Panc1 (cell line): ENCODE results near the gene NEGR1. TPM values are rescaled to one million over a fixed set of nuclear protein-coding genes. Genes with fewer than 3 reads are reported as not detected.

Source experiments
- ATAC-seq: fragments of 200-7000 bp; cut with Tn5 transposase; 2 replicates; pipeline ENCODE4 v1.9.1; 2020; ENCODE audit warnings: mild to moderate bottlenecking, moderate library complexity
- BruUV-seq: library from RNA; stranded (reverse); fragments of 400-500 nt; replicated peaks from 2 replicates; lab custom pipeline; 2021; lab: Mats Ljungman, UMichigan
- CTCF ChIA-PET: fragments of 300-600 bp; sonication (Branson Sonifier 250); formaldehyde crosslinking; loops from one replicate; lab custom pipeline; 2022; ENCODE audit warnings: antibody characterized with exemption; lab: Charles Lee
- POLR2A ChIA-PET: fragments of 300-600 bp; sonication (Branson Sonifier 250); formaldehyde crosslinking; loops from one replicate; lab custom pipeline; 2022; ENCODE audit warnings: antibody characterized with exemption; lab: Charles Lee
- DNase-seq: peaks from one replicate; pipeline ENCODE4 v3.0.0-alpha.2; 2010; ENCODE audit warnings: low read depth, low spot score
- H3K27ac ChIP-seq: 2 replicates; pipeline ENCODE4 v1.5.1; 2011; ENCODE audit warnings: mild to moderate bottlenecking, low read length, inconsistent platforms
- H3K27me3 ChIP-seq: fragments of 200-500 bp; sonication (Bioruptor generic); 2 replicates; pipeline ENCODE4 v1.6.0; 2014; ENCODE audit warnings: low read length, inconsistent platforms; ENCODE audit not compliant: control insufficient read depth, insufficient read depth
- H3K36me3 ChIP-seq: fragments of 200-500 bp; sonication (Bioruptor generic); 2 replicates; pipeline ENCODE4 v1.5.1; 2014; ENCODE audit warnings: inconsistent platforms, mild to moderate bottlenecking, low read length, moderate library complexity; ENCODE audit not compliant: control insufficient read depth, insufficient read depth
- H3K4me1 ChIP-seq: 2 replicates; pipeline ENCODE4 v1.5.1; 2011; ENCODE audit warnings: inconsistent platforms, mild to moderate bottlenecking, low read length, moderate library complexity; ENCODE audit not compliant: control insufficient read depth, insufficient read depth
- H3K4me3 ChIP-seq, 2 experiments: 2 replicates each; pipeline ENCODE4 v1.5.1; 2011 to 2012; ENCODE audit warnings: low read depth in 2 of 2, low read length in 2 of 2, mild to moderate bottlenecking in 2 of 2, inconsistent platforms in 1 of 2, moderate library complexity in 1 of 2
- H3K9me3 ChIP-seq: fragments of 200-500 bp; sonication (Bioruptor generic); 2 replicates; pipeline ENCODE4 v1.5.1; 2014; ENCODE audit warnings: low read depth, mild to moderate bottlenecking, inconsistent platforms, low read length, moderate library complexity; ENCODE audit not compliant: control insufficient read depth, insufficient read depth
- POLR2AphosphoS5 ChIP-seq: IDR thresholded peaks from 2 replicates; pipeline ENCODE4 v1.6.1; 2012; ENCODE audit warnings: mild to moderate bottlenecking, low read depth, low read length, moderate library complexity
- REST ChIP-seq, 2 experiments: IDR thresholded peaks; 2 replicates each; pipeline ENCODE4 v1.6.1; 2011 to 2012; ENCODE audit warnings: low read depth in 2 of 2, control low read depth in 1 of 2, low read length in 1 of 2, mild to moderate bottlenecking in 1 of 2, moderate library complexity in 1 of 2; ENCODE audit not compliant: insufficient read depth in 1 of 2
- SIN3A ChIP-seq: IDR thresholded peaks from 2 replicates; pipeline ENCODE4 v1.6.1; 2012; ENCODE audit warnings: low read depth, mild to moderate bottlenecking, low read length, moderate library complexity, borderline replicate concordance; ENCODE audit not compliant: insufficient read depth
- TCF7L2 ChIP-seq: IDR thresholded peaks from 2 replicates; pipeline ENCODE4 v1.6.1; 2011; ENCODE audit warnings: mild to moderate bottlenecking, low read depth, low read length, inconsistent platforms
- in situ Hi-C: cut with HindIII; loops from 2 replicates; pipeline ENCODE4 v1.10.0; 2016; ENCODE audit warnings: low sequenced_read_pairs, low pct_unique_long_range_greater_than_20kb
- intact Hi-C: fragments of 100-400 bp; cut with micrococcal nuclease; formaldehyde crosslinking; loops from one replicate; pipeline ENCODE4 v1.10.0; 2022; ENCODE audit not compliant: unreplicated experiment
- total RNA-seq: library from RNA; stranded (reverse); gene quantifications from one replicate; pipeline ENCODE4 v1.2.1, GENCODE V29; 2021; ENCODE audit not compliant: unreplicated experiment
- TF ChIP-seq, protein P1 (sequence below): fragments of 450-650 bp; IDR thresholded peaks from 2 replicates; pipeline ENCODE4 v1.5.1; 2017; ENCODE audit warnings: mild to moderate bottlenecking

Gene NEGR1
- total RNA-seq, 1 experiment from 2014 or later = 2.7 TPM

- Histone ChIP-seq H3K36me3 (no peaks in the 10 kb centered on the region), H3K27ac (no peak overlapping the region), H3K4me1 (no peaks in the 10 kb centered on the region), H3K4me3 (no peak overlapping the region), H3K9me3 (no peaks in the 10 kb centered on the region), H3K27me3 (no peaks in the 10 kb centered on the region)
- ChIA-PET POLR2A (no interaction called here), CTCF (no interaction called here)
- in situ Hi-C loops (no loop called here), intact Hi-C loops (no loop called here)
- no TSS peak for BruUV-seq
- no peak for ATAC-seq
- DNase-seq = no peak
- TF ChIP-seq, protein P1, sequence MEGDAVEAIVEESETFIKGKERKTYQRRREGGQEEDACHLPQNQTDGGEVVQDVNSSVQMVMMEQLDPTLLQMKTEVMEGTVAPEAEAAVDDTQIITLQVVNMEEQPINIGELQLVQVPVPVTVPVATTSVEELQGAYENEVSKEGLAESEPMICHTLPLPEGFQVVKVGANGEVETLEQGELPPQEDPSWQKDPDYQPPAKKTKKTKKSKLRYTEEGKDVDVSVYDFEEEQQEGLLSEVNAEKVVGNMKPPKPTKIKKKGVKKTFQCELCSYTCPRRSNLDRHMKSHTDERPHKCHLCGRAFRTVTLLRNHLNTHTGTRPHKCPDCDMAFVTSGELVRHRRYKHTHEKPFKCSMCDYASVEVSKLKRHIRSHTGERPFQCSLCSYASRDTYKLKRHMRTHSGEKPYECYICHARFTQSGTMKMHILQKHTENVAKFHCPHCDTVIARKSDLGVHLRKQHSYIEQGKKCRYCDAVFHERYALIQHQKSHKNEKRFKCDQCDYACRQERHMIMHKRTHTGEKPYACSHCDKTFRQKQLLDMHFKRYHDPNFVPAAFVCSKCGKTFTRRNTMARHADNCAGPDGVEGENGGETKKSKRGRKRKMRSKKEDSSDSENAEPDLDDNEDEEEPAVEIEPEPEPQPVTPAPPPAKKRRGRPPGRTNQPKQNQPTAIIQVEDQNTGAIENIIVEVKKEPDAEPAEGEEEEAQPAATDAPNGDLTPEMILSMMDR = no peak
- no peak for TF ChIP-seq REST (IDR thresholded peaks at IDR 0.05; ENCODE audit: insufficient read depth in 1 of 2, low read depth in 2 of 2, low read length in 1 of 2)
- no peak for TF ChIP-seq SIN3A
- TF ChIP-seq POLR2AphosphoS5 = no peak
- TF ChIP-seq TCF7L2 = no peak
These were observed 331.8 kb downstream of the NEGR1 start for GRCh38 chr1:71950579-71950978.

DNA sequence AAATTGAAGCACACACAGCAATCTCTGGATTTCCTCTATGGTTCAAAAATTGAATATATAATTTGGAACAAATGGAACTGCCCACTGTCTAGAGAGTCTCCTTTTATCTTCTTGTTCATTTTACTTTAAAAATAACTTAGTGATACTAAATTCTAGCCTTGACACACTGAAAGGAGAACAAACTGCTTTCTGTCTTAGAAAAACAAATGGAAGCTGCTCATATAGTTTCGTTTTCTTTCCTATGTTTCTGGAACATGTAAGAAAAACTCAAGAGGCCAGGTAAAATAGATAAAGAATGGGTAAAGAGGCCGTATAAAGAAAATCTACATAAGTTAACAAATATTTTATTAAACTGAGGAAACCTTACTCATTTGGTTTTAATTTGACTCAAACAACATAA lies 332.7 kb downstream of the NEGR1 start:
- intact Hi-C loops = no loop called here
- ATAC-seq = no peak
- CTCF ChIA-PET = no interaction called here

More for the DNA sequence above, 332.7 kb downstream of the NEGR1 start:
- no peaks in the 10 kb centered on the region for H3K36me3 ChIP-seq
- no peaks in the 10 kb centered on the region for H3K27me3 ChIP-seq
- BruUV-seq = no TSS peak
- in situ Hi-C loops = no loop called here
- DNase-seq = no peak
- no peak overlapping the region for H3K4me3 ChIP-seq
- POLR2A ChIA-PET = no interaction called here
- no peaks in the 10 kb centered on the region for H3K4me1 ChIP-seq
- no peak for TF ChIP-seq SIN3A
- TF ChIP-seq TCF7L2 = no peak
- TF ChIP-seq REST (IDR thresholded peaks at IDR 0.05; ENCODE audit: insufficient read depth in 1 of 2, low read depth in 2 of 2, low read length in 1 of 2) = no peak
- no peak for TF ChIP-seq POLR2AphosphoS5
- TF ChIP-seq, protein P1 = no peak
- no peaks in the 10 kb centered on the region for H3K9me3 ChIP-seq
- H3K27ac ChIP-seq = no peak overlapping the region
